Breast epithelium (tissue), 4 donors: ENCODE results near the gene TMEM171. TPM values are rescaled to one million over a fixed set of nuclear protein-coding genes. Genes with fewer than 3 reads are reported as not detected.

Experiments used
- DNase-seq, 2 donors: peaks; one replicate each; pipeline ENCODE4 v3.0.0-alpha.2; 2019; ENCODE audit warnings: low spot score in 2 of 2
- H3K27ac ChIP-seq, 2 donors: fragments of 200-600 bp; sonication (generic) in 1 of 2; one replicate each; pipeline ENCODE4 v1.5.1; 2016 to 2019; ENCODE audit warnings: mild to moderate bottlenecking in 1 of 2
- H3K27me3 ChIP-seq, 2 donors: fragments of 200-600 bp; sonication (generic) in 1 of 2; one replicate each; pipeline versions ENCODE4 v1.5.1 to v1.6.0; 2017 to 2019; ENCODE audit warnings: control low read depth in 1 of 2, mild to moderate bottlenecking in 1 of 2
- H3K36me3 ChIP-seq: fragments of 200-600 bp; one replicate; pipeline ENCODE4 v1.5.1; 2019
- H3K4me1 ChIP-seq, 2 donors: fragments of 200-600 bp; sonication (generic); one replicate each; pipeline ENCODE4 v1.5.1; 2016 to 2019; ENCODE audit warnings: control low read depth in 1 of 2
- H3K4me3 ChIP-seq, 3 donors: fragments of 200-600 bp; sonication (generic); 1 replicate in 2 of 3; 2 replicates in 1 of 3; pipeline ENCODE4 v1.5.1; 2016 to 2019; ENCODE audit warnings: mild to moderate bottlenecking in 3 of 3, moderate library complexity in 2 of 3
- H3K9me3 ChIP-seq, 2 donors: fragments of 200-600 bp; sonication (generic) in 1 of 2; one replicate each; pipeline ENCODE4 v1.5.1; 2016 to 2019; ENCODE audit warnings: control low read depth in 1 of 2
- CTCF ChIP-seq, 3 donors: fragments of 450-650 bp; IDR thresholded peaks; one replicate each; pipeline ENCODE4 v1.5.1; 2016 to 2017; ENCODE audit warnings: antibody characterized with exemption in 3 of 3, mild to moderate bottlenecking in 3 of 3, moderate library complexity in 3 of 3
- POLR2A ChIP-seq: fragments of 450-650 bp; IDR thresholded peaks from one replicate; pipeline ENCODE4 v1.6.1; 2016; ENCODE audit warnings: antibody characterized with exemption, mild to moderate bottlenecking, moderate library complexity
- POLR2AphosphoS5 ChIP-seq, 3 donors: sonication (generic); formaldehyde crosslinking; IDR thresholded peaks; one replicate each; pipeline ENCODE4 v1.6.1; 2017; ENCODE audit warnings: antibody characterized with exemption in 3 of 3
- intact Hi-C: fragments of 100-400 bp; cut with DNase I; formaldehyde crosslinking; loops from one replicate; pipeline ENCODE4 v1.15.1; 2023; ENCODE audit warnings: low total_unique reads
- total RNA-seq, 3 donors: library from RNA; depleted of rRNA; stranded (reverse); fragments of >200 nt; gene quantifications; one replicate each; pipeline ENCODE4 v1.1.0, GENCODE V29; 2016

The TMEM171 gene
- total RNA-seq, 3 donors from 2014 or later: 0.64 TPM; not detected in 2

GRCh38 chr5:73095564-73096238 lies 24.7 kb upstream of the TMEM171 start:
- TF ChIP-seq POLR2A (no peak), POLR2AphosphoS5 (IDR thresholded peaks at IDR 0.05) (no peak), CTCF (IDR thresholded peaks at IDR 0.05) (no peak)
- intact Hi-C loops: no loop called here
- no peaks in the 10 kb centered on the region for H3K36me3 ChIP-seq
- no peak overlapping the region for H3K4me3 ChIP-seq
- H3K9me3 ChIP-seq: peaks cover 0 to 12% of the 10 kb centered on the region in 2 donors
- no peaks in the 10 kb centered on the region for H3K4me1 ChIP-seq
- no peak overlapping the region for H3K27ac ChIP-seq
- DNase-seq: no peak
- no peaks in the 10 kb centered on the region for H3K27me3 ChIP-seq

- intact Hi-C loops: no loop called here
- H3K36me3 ChIP-seq: no peaks in the 10 kb centered on the region
- H3K4me3 ChIP-seq: no peak overlapping the region
- H3K4me1 ChIP-seq: no peaks in the 10 kb centered on the region
- DNase-seq: no peak
- TF ChIP-seq POLR2AphosphoS5 (IDR thresholded peaks at IDR 0.05): no peak
- TF ChIP-seq POLR2A: no peak
- TF ChIP-seq CTCF (IDR thresholded peaks at IDR 0.05): no peak
- no peak overlapping the region for H3K27ac ChIP-seq
- H3K9me3 ChIP-seq: peaks cover 0 to 12% of the 10 kb centered on the region in 2 donors
- no peaks in the 10 kb centered on the region for H3K27me3 ChIP-seq
These were observed 24.2 kb upstream of the TMEM171 start for GRCh38 chr5:73096239-73096575.

- Histone ChIP-seq H3K36me3 (no peaks in the 10 kb centered on the region), H3K27me3 (no peaks in the 10 kb centered on the region), H3K4me1 (no peaks in the 10 kb centered on the region), H3K27ac (no peak overlapping the region), H3K4me3 (no peak overlapping the region), H3K9me3 (peaks cover 0 to 12% of the 10 kb centered on the region in 2 donors)
- no peak for DNase-seq
- TF ChIP-seq POLR2A (no peak), CTCF (IDR thresholded peaks at IDR 0.05) (no peak), POLR2AphosphoS5 (IDR thresholded peaks at IDR 0.05) (no peak)
- intact Hi-C loops: no loop called here
These were observed 22.6 kb upstream of the TMEM171 start for GRCh38 chr5:73097740-73098139.

GRCh38 chr5:73100109-73100508 lies 20.3 kb upstream of the TMEM171 start:
- DNase-seq: no peak
- no peaks in the 10 kb centered on the region for H3K27me3 ChIP-seq
- H3K9me3 ChIP-seq: peaks cover 0 to 12% of the 10 kb centered on the region in 2 donors
- TF ChIP-seq POLR2AphosphoS5 (IDR thresholded peaks at IDR 0.05) (no peak), POLR2A (no peak), CTCF (IDR thresholded peaks at IDR 0.05) (no peak)
- H3K27ac ChIP-seq: no peak overlapping the region
- intact Hi-C loops: no loop called here
- no peaks in the 10 kb centered on the region for H3K4me1 ChIP-seq
- no peak overlapping the region for H3K4me3 ChIP-seq
- H3K36me3 ChIP-seq: no peaks in the 10 kb centered on the region

- Histone ChIP-seq H3K9me3 (peaks cover 0 to 5% of the 10 kb centered on the region in 2 donors), H3K4me3 (no peak overlapping the region), H3K36me3 (no peaks in the 10 kb centered on the region), H3K4me1 (no peaks in the 10 kb centered on the region), H3K27me3 (no peaks in the 10 kb centered on the region), H3K27ac (no peak overlapping the region)
- TF ChIP-seq CTCF (IDR thresholded peaks at IDR 0.05) (no peak), POLR2A (no peak), POLR2AphosphoS5 (IDR thresholded peaks at IDR 0.05) (no peak)
- intact Hi-C loops: no loop called here
- no peak for DNase-seq
These were observed 16.5 kb upstream of the TMEM171 start for GRCh38 chr5:73103870-73104299.
